Chondrocyte (in vitro differentiated cells): ENCODE data around the gene FRMD1. TPM values are rescaled to one million over a fixed set of nuclear protein-coding genes. Genes with fewer than 3 reads are reported as not detected.

ENCODE experiments used
- DNase-seq: peaks from one replicate; pipeline ENCODE4 v3.0.0; 2021; ENCODE audit warnings: mixed read lengths, low spot score
- H3K27ac Mint-ChIP-seq: one replicate; pipeline ENCODE4 v1.8.0; 2021; ENCODE audit warnings: mild to moderate bottlenecking, moderate library complexity, mixed read lengths; ENCODE audit not compliant: unreplicated experiment
- H3K27me3 Mint-ChIP-seq: 2 replicates; pipeline ENCODE4 v1.8.0; 2021; ENCODE audit warnings: low read depth, mixed read lengths
- H3K36me3 Mint-ChIP-seq: 2 replicates; pipeline ENCODE4 v1.8.0; 2021; ENCODE audit warnings: low read depth, mixed read lengths
- H3K4me1 Mint-ChIP-seq: 2 replicates; pipeline ENCODE4 v1.8.0; 2021; ENCODE audit warnings: low read depth, mild to moderate bottlenecking, mixed read lengths
- H3K4me3 Mint-ChIP-seq: one replicate; pipeline ENCODE4 v1.8.0; 2021; ENCODE audit warnings: mild to moderate bottlenecking, moderate library complexity, mixed read lengths; ENCODE audit not compliant: unreplicated experiment
- H3K9me3 Mint-ChIP-seq: 2 replicates; pipeline ENCODE4 v1.8.0; 2021; ENCODE audit warnings: low read depth, mixed read lengths
- total RNA-seq: library from RNA; stranded (reverse); gene quantifications from 3 replicates; pipeline ENCODE4 v1.2.1, GENCODE V29; 2021
- TF ChIP-seq, protein P1 (sequence below): fragments of 200-600 bp; sonication (generic); IDR thresholded peaks from 2 replicates; pipeline ENCODE4 v1.5.0; 2021; ENCODE audit warnings: antibody characterized with exemption, mild to moderate bottlenecking, moderate library complexity

Gene FRMD1
- total RNA-seq, 1 donor from 2014 or later, result 0.20 TPM

DNA sequence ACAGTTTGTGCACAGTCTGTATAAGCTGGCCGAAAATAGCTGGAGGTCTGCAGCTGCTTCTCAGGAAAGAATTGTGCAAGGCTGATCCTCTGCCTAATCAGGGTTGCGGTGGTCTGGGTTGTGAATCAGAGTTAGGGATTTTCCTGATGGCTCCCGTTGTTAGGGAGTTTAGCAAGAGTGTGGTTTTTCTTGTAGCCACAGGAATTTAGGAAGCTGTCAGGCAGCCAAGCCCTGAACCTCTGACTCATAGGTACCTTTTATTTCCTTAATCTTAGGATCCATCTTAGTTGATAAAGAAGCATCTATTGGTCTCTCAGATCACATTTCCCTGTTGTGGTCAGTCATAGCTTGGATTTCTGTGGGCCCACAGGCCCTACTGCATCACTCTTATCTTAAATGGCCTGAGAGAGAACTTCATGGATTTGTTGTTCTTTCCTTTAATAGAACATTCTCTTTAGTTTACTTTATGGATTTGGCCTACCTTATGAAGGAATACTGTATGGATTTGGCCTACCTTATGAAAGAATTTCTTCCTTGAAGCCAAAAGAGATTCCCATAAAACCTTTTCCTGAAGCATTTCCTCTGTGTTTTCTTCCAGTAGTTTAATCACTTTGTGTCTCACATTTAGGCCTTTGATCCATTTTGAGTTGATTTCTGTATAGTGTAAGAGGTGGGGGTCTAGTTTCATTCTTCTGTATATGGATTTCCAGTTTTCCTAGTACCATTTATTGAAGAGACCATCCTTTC, 71.2 kb downstream of the FRMD1 start:
- peaks cover 16% of the 10 kb centered on the region for H3K36me3 Mint-ChIP-seq
- H3K27me3 Mint-ChIP-seq, result peaks cover 10% of the 10 kb centered on the region
- H3K4me1 Mint-ChIP-seq, result peaks cover 15% of the 10 kb centered on the region
- H3K9me3 Mint-ChIP-seq, result peaks cover 40% of the 10 kb centered on the region
- DNase-seq, result no peak
- H3K4me3 Mint-ChIP-seq, result no peak overlapping the region
- peak overlapping the region; percentile 83 for H3K27ac Mint-ChIP-seq
- TF ChIP-seq, protein P1, sequence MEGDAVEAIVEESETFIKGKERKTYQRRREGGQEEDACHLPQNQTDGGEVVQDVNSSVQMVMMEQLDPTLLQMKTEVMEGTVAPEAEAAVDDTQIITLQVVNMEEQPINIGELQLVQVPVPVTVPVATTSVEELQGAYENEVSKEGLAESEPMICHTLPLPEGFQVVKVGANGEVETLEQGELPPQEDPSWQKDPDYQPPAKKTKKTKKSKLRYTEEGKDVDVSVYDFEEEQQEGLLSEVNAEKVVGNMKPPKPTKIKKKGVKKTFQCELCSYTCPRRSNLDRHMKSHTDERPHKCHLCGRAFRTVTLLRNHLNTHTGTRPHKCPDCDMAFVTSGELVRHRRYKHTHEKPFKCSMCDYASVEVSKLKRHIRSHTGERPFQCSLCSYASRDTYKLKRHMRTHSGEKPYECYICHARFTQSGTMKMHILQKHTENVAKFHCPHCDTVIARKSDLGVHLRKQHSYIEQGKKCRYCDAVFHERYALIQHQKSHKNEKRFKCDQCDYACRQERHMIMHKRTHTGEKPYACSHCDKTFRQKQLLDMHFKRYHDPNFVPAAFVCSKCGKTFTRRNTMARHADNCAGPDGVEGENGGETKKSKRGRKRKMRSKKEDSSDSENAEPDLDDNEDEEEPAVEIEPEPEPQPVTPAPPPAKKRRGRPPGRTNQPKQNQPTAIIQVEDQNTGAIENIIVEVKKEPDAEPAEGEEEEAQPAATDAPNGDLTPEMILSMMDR, result no peak

DNA sequence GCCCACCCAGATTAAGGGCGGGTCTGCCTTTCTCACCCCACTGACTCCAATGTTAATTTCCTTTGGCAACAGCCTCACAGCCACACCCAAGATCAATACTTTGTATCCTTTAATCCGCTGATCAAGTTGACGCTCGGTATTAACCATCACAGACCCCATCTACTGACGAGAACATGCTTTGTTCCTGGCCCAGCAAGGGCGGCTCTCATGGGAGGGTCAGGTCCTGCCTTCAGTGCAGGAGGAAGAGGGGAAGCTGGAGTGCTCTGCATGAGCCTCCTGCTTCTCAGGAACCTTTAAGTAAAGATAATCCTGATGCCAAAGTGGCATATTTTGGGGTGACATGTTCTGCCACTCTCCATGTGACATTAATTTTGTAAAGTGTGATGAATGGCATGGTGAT, 73.2 kb downstream of the FRMD1 start:
- Mint-ChIP-seq H3K9me3 (peaks cover 26% of the 10 kb centered on the region), H3K4me3 (no peak overlapping the region), H3K27me3 (peaks cover 16% of the 10 kb centered on the region), H3K27ac (no peak overlapping the region), H3K36me3 (peaks cover 10% of the 10 kb centered on the region), H3K4me1 (peaks cover 15% of the 10 kb centered on the region)
- TF ChIP-seq, protein P1, result no peak
- no peak for DNase-seq

DNA sequence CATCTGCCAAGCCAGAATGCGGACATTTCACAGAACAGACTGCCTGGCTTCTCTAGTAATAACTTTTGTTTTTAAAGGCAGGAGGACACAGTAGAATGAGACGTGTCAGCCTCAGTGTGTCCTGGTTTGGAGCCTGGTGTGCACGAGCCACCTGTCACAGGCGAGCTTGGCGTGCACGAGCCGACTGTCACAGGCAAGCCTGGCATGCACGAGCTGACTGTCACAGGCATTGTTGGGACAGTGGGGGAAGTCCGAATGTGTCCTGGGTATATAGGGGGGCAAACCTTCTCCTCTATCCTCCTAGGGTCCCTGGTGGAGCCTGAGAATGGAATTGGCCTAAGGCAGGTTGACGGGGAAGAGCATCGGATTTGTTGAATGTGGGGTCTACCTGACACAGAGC, 74.1 kb downstream of the FRMD1 start:
- Mint-ChIP-seq H3K27ac (no peak overlapping the region), H3K27me3 (peaks cover 19% of the 10 kb centered on the region), H3K4me3 (no peak overlapping the region), H3K9me3 (peaks cover 18% of the 10 kb centered on the region), H3K4me1 (peaks cover 15% of the 10 kb centered on the region), H3K36me3 (peaks cover 5% of the 10 kb centered on the region)
- no peak for DNase-seq
- TF ChIP-seq, protein P1, result no peak

DNA sequence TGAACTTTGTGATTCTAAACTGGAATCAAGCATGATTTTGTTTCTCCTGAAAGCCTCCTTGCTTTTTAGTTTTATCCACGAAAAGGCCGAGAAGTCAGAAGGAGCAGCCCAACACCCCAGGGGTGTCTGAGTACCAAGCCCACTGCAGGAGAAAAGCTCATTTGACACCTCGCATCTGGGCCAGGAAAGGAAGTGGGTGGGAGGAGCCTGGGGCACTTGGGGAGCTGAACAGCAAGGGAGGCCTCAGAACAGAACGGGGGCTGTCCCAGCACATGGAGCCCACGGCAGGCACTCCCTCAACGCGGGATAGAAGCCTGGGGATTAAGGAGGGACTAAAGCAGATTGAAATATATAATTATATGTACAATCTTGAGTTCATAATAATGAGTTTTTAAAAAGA, 75.0 kb downstream of the FRMD1 start:
- TF ChIP-seq, protein P1, result no peak
- DNase-seq, result no peak
- H3K27me3 Mint-ChIP-seq, result peaks cover 19% of the 10 kb centered on the region
- no peak overlapping the region for H3K4me3 Mint-ChIP-seq
- peaks cover 15% of the 10 kb centered on the region for H3K4me1 Mint-ChIP-seq
- H3K9me3 Mint-ChIP-seq, result peaks cover 10% of the 10 kb centered on the region
- no peak overlapping the region for H3K27ac Mint-ChIP-seq
- H3K36me3 Mint-ChIP-seq, result peaks cover 2% of the 10 kb centered on the region

Other genes starting within 250 kb of the FRMD1 start
- not detected in 3 replicates for gene KIF25, start 81.5 kb downstream of the FRMD1 start, total RNA-seq
- 1.4 to 4.6 TPM (median 4.5 TPM) in 3 replicates for gene DACT2, start 240.6 kb upstream of the FRMD1 start, total RNA-seq